HG02938 (cell line): ENCODE measurements around the gene PRSS57.
"Not testable (repeated sequence)": the region's sequence is repeated elsewhere in the genome, so short reads cannot be mapped to it uniquely, and the experiment has no call there.

ENCODE experiments used
- ATAC-seq: cut with Tn5 transposase; IDR thresholded peaks from one replicate; pipeline ENCODE4 v1.9.1; 2021; ENCODE audit warnings: mild to moderate bottlenecking, moderate library complexity; ENCODE audit not compliant: unreplicated experiment

PRSS57 gene

GRCh38 chr19:723714-724113 is 28.5 kb upstream of the PRSS57 start:
- no peak for ATAC-seq

GRCh38 chr19:723247-723646 is 28.0 kb upstream of the PRSS57 start:
- ATAC-seq: no peak

- ATAC-seq: no peak
Measured at GRCh38 chr19:722553-723101, 27.4 kb upstream of the PRSS57 start.

- ATAC-seq: no peak
Measured at GRCh38 chr19:720345-721160, 25.3 kb upstream of the PRSS57 start.

- ATAC-seq: no peak
Measured at GRCh38 chr19:719636-720344, 24.5 kb upstream of the PRSS57 start.

- no peak for ATAC-seq
Measured at GRCh38 chr19:718991-719512, 23.8 kb upstream of the PRSS57 start.

- ATAC-seq: no peak
Measured at GRCh38 chr19:718251-718951, 23.1 kb upstream of the PRSS57 start.

- no peak for ATAC-seq
Measured at GRCh38 chr19:715347-715746, 20.1 kb upstream of the PRSS57 start.

GRCh38 chr19:711254-711653 is 16.0 kb upstream of the PRSS57 start:
- no peak for ATAC-seq

GRCh38 chr19:710767-711166 is 15.5 kb upstream of the PRSS57 start:
- no peak for ATAC-seq

GRCh38 chr19:709965-710571 is 14.8 kb upstream of the PRSS57 start:
- no peak for ATAC-seq

- no peak for ATAC-seq
Measured at GRCh38 chr19:709196-709964, 14.1 kb upstream of the PRSS57 start.

GRCh38 chr19:708154-709143 is 13.2 kb upstream of the PRSS57 start, which contains the start of gene PALM:
PALM (plus strand) TSS chr19:708935; CDS start chr19:709147, 212 bp downstream.
- no peak for ATAC-seq

- no peak for ATAC-seq
Measured at GRCh38 chr19:704447-704741, 9.1 kb upstream of the PRSS57 start.

GRCh38 chr19:703651-704446 is 8.6 kb upstream of the PRSS57 start:
- ATAC-seq: no peak

- no peak for ATAC-seq
Measured at GRCh38 chr19:703329-703650, 8.0 kb upstream of the PRSS57 start.

- not testable (repeated sequence) for ATAC-seq
Measured at GRCh38 chr19:702847-703246, 7.6 kb upstream of the PRSS57 start.

GRCh38 chr19:699885-700284 is 4.6 kb upstream of the PRSS57 start:
- ATAC-seq: not testable (repeated sequence)
